RKO (cell line): ENCODE data around the gene CDKN2B-AS1.
"Not testable (repeated sequence)": the region's sequence is repeated elsewhere in the genome, so short reads cannot be mapped to it uniquely, and the experiment has no call there.

Source experiments
- DNase-seq: peaks from one replicate; pipeline ENCODE4 v3.0.0-alpha.2; 2016; ENCODE audit warnings: low spot score

The CDKN2B-AS1 gene

DNA sequence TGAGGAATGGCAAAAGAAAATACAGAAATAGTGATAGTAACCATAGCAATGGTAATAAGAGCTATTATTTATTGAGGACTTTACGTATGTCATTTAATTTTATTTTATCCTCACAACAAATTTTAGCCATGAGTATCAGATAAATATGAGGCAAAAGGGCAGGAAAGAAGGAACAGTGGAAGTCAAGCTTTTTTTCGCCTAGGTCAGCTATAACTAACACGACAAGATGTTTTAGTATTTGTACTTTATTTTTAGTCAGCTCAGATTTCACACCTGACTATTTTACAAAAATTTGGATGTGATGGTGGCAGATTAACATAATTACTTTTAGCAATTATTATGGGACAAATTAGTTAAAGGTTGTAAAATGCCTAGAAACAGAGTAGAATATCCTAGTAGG lies 49.3 kb downstream of the CDKN2B-AS1 start:
- no peak for DNase-seq

DNA sequence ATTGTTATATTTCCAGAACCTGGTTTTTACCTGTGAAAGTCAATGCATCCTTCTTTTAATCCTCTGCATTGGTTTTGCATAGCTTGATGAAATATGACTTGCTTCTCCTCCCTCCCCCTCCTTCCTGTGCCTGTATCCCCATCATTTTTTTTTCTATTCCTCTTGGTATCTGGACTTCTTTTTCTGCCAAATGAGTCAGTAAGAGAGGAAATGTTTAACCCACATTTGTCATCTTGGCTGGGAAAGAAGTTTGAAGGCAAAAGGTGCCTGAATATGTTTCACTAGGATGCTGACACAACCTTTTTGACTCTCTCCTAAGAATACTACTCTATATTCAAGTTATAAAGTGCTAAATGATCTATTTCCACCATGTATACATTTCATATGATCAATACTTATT lies 50.0 kb downstream of the CDKN2B-AS1 start:
- peak; percentile 87 for DNase-seq

DNA sequence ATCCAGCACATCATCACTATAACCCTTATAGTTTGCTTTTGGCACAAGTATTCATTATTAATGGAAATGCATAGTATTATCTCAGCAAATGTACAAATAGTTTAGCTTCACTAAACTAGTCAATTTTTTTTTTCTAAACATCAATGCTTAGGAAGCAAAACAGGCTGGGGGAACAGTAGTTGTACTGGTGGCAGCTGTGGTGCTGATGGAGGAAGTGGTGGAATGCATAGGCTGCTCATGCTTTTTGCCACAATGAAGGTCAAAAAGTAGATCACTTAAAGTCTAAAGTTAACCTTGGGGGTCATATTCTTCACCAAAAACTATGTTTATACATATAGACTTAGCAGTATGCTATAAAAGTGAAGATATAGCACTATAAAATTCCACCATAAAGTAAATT lies 50.8 kb downstream of the CDKN2B-AS1 start:
- no peak for DNase-seq

DNA sequence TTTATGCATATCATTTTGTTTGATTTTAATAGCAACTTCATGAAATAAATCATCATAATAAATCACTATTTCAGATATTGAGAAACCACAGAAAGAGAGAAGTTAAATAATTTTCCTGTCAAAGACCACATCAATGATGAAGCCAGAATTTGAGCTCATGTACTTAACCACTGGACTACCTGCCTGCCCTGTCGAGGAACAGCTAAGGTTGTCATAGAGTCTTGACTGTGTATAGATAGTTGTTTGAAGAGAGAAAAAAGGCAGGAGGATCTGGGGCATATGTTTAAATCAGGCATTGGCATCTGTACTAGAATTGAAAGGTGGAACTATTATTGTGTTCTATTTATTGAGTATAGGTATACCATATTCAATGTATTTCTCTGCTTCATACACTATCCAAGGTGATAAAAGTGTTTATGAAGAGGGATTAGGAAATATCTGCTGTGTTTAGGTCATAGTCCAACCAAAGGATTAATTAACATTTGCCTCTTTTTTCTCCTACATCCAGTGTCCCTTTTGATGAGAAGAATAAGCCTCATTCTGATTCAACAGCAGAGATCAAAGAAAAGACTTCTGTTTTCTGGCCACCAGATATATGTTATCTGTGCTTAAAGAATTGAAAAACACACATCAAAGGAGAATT lies 51.8 kb downstream of the CDKN2B-AS1 start:
- DNase-seq = no peak

DNA sequence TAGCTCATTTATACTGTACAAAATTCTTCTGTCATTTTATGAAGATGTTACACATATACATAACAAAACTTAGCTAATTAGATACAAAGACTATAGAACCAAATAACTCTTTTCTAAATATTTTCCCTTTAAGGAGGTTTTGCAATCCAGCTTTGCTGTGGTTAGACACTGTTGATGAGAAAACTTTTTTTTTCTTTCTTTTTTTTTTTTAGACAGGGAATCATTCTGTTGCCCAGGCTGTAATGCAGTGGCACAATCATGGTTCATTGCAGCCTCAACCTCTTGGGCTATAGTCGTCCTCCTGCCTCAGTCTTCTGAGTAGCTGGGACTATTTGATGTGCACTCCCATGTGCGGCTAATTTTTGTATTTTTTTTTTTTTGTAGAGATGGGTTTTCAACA lies 53.0 kb downstream of the CDKN2B-AS1 start:
- no peak for DNase-seq

DNA sequence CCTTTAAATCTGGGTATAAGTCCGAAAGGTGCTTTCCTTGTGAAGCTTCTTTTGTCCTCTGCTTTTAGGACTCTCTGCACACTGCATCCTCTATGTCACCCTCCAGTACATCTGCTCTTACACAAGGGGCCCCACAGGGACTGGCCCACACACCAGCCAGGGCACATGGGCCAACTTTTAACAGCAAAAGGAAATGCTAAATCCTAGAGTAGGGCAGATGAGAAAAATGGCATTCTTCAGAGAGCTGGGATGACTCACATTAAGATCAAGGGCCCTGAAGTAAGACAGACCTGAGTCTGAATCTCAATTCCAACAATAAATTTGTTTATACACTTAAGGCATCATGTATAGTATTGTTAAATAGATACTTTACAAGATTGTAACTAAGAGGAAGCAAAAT lies 54.8 kb downstream of the CDKN2B-AS1 start:
- no peak for DNase-seq

DNA sequence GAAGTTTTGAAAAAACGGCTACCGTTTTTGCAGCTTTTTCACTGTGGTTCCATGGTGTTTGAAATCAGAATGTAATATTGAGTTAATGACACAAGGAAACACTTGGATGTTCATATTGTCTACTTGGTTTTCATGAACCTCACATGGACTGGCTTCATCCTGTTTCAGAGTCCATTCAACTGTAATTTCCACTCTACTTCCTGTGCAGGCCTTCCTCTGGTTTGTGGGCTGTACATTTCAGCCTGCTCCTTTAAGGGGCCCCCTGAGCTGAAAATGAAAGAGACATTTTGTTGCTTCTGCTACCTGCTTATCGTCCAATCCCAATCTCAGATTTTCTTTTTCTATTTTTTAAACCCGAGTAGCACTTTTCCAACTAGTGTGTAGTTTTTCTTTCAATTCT lies 56.3 kb downstream of the CDKN2B-AS1 start:
- DNase-seq = no peak

DNA sequence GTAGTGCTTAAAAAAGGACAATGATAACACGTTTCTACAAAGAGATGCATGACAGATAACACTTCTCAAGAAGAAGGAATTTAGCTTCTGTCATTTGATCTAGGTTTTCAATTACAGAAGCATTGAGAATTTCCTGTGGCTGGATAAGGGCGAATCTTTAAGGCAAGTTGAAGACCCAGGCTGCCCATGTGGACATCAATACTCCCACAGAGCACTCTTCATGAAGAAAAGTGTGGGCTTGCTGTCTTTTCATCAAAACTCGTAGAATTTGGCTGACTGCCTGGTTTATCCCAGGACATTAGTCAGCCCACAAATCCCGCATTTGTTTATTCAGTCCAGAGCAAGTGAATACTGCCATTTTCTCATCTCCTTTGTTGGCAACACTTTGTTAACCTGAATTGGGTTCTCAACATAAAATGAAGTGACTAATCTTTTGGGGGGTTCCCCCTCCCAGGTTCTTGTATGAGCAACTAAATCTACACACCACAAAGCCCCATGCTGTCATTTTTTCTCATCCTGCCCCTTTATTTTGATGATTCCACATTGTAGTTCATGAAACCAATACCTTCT lies 57.9 kb downstream of the CDKN2B-AS1 start:
- DNase-seq = peak; percentile 79

DNA sequence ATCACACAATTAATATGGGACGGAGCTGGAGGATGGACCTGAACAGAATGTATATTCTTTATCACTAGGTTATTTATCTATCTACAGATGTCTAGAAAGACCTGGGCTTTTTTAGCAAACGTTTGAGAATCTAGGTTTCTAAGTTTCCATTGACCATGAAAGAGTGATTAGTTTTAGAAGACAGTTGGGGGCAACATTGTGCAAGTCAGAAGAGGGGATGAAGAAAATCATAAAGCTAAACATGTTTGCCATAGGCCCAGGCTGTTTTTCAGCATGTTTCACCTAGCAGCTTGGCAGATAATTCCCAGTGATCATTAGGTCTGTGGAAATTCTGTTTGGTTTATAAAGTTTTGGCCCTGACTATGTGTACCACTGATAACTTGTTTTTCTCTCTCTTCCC lies 58.6 kb downstream of the CDKN2B-AS1 start:
- DNase-seq = no peak

DNA sequence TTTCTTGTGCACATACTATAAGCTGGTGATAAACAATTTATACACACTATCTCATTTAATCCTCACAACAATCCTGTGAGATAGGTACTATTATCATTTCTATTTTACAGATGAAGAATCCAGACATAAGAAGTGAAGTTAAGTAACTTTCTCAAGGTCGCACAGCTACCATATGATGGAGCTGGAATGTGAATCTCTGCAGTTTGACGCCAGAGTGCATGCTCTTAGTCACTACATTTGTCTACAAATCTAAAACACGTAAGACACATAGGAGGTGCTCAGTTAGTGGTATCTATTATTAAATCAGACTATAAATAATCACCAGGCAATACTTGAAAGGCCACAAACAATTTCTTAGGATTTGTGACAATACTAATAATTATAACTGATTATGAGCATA lies 59.5 kb downstream of the CDKN2B-AS1 start:
- DNase-seq = no peak

DNA sequence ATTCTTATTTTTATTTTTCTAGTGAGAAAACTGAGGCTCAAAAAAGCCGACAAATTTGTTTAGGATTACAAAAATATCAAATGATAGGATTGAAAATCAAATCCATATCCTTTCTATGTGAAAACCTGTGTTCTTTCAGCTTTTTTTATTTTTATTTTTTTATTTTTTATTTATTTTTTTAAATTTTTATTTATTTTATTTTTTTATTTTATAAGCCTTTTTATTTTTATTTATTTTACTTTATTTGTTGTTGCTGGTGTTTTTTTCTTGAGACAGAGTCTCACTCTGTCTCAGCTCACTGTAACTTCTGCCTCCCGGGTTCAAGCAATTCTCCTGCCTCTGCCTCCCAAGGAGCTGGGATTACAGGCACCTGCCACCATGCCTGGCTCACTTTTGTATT lies 59.9 kb downstream of the CDKN2B-AS1 start:
- no peak for DNase-seq

DNA sequence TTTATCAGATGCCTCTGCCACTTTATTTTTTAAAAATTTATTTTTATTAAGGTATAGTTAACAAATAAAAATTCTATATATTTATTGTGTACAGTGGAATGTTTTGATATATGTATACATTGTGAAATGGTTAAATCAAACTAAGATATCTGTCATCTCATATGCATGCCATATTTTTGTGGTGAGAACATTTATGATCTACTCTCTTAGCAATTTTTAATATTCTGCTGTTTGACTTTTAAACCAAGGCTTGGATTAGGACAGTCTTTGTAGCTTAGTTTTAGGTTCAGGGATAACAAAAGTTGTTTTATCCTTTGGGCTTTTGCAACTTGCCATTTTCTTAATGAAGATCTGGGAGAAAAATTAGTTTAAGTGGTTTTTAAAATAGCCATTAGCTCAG lies 60.5 kb downstream of the CDKN2B-AS1 start:
- DNase-seq = peak; percentile 11

DNA sequence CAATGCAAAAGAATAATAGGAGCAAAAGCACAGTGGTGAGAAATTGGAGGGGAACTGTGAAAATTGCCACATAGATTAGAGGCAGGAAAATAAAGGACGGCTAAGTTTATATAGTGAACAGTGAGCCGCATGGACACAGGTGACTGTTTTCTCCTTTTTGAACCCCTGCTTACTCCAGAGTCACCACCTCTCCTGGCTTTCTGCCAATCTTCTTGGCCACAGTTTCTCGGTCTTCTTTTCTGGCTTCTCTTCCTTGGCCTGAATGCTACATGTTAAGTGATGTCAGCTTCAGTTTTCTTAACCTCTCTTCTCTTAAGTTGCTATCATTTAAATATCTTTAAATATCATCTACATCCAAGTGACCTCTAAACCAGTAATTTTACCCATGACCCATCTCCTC lies 61.8 kb downstream of the CDKN2B-AS1 start:
- no peak for DNase-seq

DNA sequence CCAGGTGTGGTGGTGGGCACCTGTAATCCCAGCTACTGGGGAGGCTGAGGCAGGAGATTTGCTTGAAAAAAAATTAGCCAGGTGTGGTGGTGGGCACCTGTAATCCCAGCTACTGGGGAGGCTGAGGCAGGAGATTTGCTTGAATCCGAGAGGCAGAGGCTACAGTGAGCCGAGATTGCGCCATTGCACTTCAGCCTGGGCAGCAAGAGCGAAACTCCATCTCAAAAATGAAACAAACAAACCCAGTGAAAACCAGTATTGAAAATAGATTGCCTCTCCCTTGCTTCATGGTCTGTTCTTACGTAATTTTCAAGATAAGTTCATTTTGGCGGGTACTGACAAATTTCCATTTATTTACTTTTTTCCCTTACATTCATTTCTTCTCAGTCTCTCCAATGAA lies 63.4 kb downstream of the CDKN2B-AS1 start:
- DNase-seq = not testable (repeated sequence)

DNA sequence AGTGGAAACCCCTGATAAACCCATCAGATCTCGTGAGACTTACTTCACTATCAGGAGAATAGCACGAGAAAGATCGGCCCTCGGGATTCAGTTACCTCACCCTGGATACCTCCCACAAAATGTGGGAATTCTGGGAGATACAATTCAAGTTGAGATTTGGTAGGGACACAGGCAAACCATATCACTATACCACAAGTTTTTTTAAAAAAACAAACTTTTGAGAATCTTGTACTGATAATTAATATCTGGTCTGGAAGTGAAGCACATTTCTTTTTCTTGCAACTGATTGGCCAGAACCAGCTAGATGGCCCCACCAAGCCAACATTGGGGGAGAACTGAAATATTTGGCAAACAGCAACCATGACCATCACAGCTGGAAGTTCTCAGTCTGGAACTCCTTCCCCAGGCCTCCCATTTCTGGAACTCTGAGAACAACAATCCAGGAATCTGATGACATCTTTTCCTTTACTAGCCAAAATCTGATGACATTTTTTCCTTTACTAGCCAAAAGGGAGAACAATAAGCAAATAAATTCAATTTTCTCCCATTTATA lies 66.3 kb downstream of the CDKN2B-AS1 start:
- no peak for DNase-seq

DNA sequence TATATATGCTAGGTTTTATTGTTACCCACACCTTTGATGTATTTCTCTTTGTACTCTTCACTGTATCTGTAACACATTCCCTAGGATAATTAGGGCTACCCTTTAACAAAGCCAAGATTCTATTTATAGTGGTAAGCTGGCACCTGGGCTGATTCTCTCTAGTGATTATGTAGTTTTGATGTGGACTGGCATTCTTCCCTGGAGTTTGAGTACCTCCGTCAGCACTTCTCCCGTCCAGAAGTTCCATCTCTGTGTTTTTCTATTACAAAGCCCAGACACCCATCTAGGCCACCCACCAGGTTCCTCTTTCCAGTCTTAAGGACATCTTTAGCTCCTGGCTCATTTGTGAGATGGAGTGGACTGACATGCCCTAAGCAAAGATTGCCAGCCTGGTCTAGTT lies 70.4 kb downstream of the CDKN2B-AS1 start:
- no peak for DNase-seq

DNA sequence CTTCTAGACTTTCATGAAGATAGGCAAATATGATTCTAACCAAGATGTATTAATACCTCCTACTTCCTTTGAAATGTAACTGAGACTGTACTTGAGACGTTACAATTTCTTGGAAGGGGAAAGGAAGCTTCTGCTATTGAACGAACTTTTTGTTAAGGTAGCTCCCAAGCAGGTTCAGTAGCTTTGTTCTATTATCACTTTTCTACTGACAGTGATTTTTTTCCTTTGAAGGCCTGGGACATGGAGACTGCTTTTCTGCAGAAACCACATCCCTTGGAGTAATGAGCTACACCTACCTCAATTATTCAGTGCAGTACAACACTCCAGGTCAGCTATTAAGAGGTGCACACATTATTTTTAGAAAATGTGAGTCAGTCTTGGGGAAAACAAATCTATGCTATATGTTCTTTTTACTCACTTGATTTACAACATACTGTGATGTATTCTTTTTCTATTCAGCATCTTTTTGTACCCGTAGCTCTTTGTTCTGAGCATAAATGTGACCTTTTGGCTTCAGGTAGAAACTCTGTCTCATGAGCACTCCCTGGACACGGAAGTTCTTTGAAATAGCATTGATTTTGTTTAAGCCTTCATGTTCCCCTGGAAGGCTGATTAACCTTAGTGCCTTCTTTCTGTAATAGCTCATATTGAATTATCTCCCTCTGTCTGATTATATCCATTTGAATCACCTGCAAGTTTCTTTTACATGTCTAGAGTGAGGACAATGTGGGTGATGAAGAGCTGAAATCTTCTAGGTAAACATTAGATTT lies 71.0 kb downstream of the CDKN2B-AS1 start:
- DNase-seq = no peak

DNA sequence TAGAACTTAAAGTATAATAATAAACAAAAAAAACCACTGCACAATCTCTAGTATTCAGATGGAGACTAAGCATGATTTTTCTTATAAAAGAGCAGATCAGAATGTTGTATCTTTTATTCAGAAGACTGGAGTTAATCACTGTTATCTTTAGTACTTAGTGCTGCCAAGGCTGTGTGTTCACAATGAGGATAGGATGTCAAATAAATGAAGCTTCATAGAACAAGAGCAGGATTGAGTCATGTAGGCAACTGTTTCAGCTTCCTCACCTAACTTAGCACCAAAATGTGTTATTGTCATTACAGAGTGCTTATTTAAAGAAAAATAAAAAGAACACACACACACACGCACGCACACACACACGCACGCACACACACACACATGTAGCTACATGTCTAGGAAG lies 72.6 kb downstream of the CDKN2B-AS1 start:
- no peak for DNase-seq

DNA sequence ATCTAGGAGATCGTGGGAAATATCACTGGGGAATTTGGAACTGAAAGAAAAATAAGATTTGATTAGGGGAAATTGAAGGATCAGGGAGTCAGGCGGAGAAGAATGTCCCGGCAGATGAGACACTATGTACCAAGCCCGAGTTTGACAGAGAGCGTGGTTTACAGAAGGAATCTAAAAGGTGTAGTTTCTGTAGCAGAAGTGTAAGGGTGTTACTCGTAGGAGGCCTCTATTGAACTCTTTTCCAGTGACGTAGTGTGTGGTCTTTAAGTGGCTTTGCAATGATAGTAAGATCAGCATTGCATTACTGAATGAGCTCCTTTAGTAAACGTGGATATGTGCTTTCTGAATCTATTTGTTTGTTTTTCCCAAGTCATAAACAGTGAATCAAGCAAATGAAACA lies 73.8 kb downstream of the CDKN2B-AS1 start:
- no peak for DNase-seq

DNA sequence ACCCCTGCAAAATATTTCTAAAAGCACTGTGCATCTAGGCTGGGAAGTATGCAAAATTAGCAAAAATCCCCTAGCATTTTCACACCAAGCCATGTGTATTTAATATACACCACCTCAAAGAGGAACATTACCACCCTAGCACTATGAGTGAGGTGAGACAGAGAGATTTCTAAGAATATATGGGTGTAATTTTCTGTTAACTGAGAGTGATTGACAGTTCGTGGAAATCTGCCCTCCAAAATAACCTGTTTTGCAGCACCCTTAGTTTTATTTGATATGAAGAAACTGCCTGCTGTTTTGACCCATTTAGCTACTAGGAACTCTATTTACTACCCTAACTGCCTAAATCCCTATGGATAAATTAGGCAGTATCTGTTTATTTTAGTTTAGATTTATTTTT lies 78.8 kb downstream of the CDKN2B-AS1 start:
- DNase-seq = no peak

DNA sequence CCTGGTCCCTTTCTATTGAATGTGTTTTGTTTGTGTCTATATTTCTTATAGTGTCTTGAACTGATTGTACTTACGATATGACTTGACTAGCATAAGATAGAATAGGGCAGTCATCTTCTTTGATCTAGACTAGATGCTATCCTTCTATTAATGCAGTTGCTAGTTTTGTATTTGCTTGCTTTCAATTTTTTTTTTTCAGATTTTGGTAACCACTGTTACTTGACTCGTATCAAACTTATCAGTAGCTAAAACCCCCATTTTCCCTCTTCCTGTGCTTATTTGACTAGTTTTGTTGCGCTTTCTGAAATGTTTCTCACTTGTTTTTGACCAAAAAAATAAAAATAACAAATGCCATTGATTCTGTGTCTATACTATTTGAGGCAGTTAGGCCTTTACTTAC lies 83.5 kb downstream of the CDKN2B-AS1 start:
- DNase-seq = no peak

DNA sequence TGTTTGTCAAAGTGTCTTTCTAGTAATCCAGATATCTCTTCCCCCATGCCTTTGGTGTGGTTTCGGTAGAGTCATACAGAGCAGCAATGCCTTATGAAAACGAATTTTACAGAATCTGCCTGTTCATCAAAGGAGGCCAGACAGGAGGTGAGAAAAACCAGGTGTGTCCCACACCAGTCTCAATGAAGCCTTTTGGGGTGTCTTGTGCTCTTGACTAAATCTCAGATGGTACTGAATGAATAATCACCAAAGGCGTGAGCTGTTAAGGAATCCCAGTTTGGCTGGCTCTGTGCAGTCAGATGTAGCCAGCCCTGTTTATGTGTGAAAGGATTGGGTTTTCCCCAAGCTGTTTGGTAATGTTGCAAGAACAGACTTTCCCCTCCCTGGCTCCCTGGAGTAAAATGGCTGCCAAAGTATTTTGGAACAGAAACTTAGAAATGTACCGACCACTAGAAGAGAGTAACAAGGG lies 85.3 kb downstream of the CDKN2B-AS1 start:
- DNase-seq = no peak
